Stomach (tissue), 4 donors: Measurements from ENCODE around the gene GAK.

Experiments
- CTCF ChIP-seq, 7 experiments: fragments of 450-650 bp in 4 of 7; fragments of 200-600 bp in 3 of 7; sonication (generic) in 3 of 7; IDR thresholded peaks; one replicate each; pipeline ENCODE4 v1.5.1; 2016 to 2019; ENCODE audit warnings: antibody characterized with exemption in 7 of 7, control low read depth in 2 of 7, mild to moderate bottlenecking in 1 of 7
- EP300 ChIP-seq: sonication (generic); formaldehyde crosslinking; IDR thresholded peaks from one replicate; pipeline ENCODE4 v1.6.1; 2017; ENCODE audit warnings: antibody characterized with exemption
- POLR2A ChIP-seq, 4 donors: fragments of 450-650 bp; IDR thresholded peaks; one replicate each; pipeline ENCODE4 v1.6.1; 2016; ENCODE audit warnings: antibody characterized with exemption in 4 of 4, control low read depth in 2 of 4, mild to moderate bottlenecking in 1 of 4, moderate library complexity in 1 of 4

GRCh38 chr4:821631-822030, 110.5 kb downstream of the GAK start:
- TF ChIP-seq POLR2A (IDR thresholded peaks at IDR 0.05), result no peak
- TF ChIP-seq EP300, result no peak
- no peak for TF ChIP-seq CTCF (IDR thresholded peaks at IDR 0.05)
